ENCODE data around the gene PTPRN2. TPM values are rescaled to one million over a fixed set of nuclear protein-coding genes. Genes with fewer than 3 reads are reported as not detected.
"Not testable (repeated sequence)": the region's sequence is repeated elsewhere in the genome, so short reads cannot be mapped to it uniquely, and the experiment has no call there.

Gene PTPRN2
- total and polyA plus RNA-seq, 7 donors: 3.2 to 7.1 (median 5.5) TPM

GRCh38 chr7:157565981-157566630 lies 1021.5 kb downstream of the PTPRN2 start:
- Histone ChIP-seq H3K36me3 (no peaks in the 10 kb centered on the region), H3K4me3 (no peak overlapping the region), H3K27ac (no peak overlapping the region), H3K9me3 (no peaks in the 10 kb centered on the region), H3K4me1 (peaks cover 0 to 14% (median 8%) of the 10 kb centered on the region in 4 donors), H3K27me3 (no peaks in the 10 kb centered on the region)
- TF ChIP-seq POLR2AphosphoS5 (IDR thresholded peaks at IDR 0.05) (no peak), POLR2A (IDR thresholded peaks at IDR 0.05) (no peak), CTCF (IDR thresholded peaks at IDR 0.05) (no peak), EP300 (IDR thresholded peaks at IDR 0.05) (no peak)
- 92 to 93% methylated on average over 15 of the region's 15 CpGs for WGBS, 2 donors
- intact Hi-C loops (cut with DNase I): no loop called here
- DNase-seq: peak; percentile 32

GRCh38 chr7:157565201-157565626 lies 1022.4 kb downstream of the PTPRN2 start:
- 94% methylated on average over 11 of the region's 11 CpGs for WGBS, 2 donors
- Histone ChIP-seq H3K9me3 (no peaks in the 10 kb centered on the region), H3K4me1 (peaks cover 0 to 14% (median 8%) of the 10 kb centered on the region in 4 donors), H3K4me3 (no peak overlapping the region), H3K36me3 (no peaks in the 10 kb centered on the region), H3K27me3 (no peaks in the 10 kb centered on the region), H3K27ac (no peak overlapping the region)
- intact Hi-C loops (cut with DNase I): no loop called here
- no peak for TF ChIP-seq POLR2AphosphoS5 (IDR thresholded peaks at IDR 0.05)
- TF ChIP-seq POLR2A (IDR thresholded peaks at IDR 0.05): no peak
- TF ChIP-seq CTCF (IDR thresholded peaks at IDR 0.05): no peak
- TF ChIP-seq EP300 (IDR thresholded peaks at IDR 0.05): no peak
- DNase-seq: peak; percentile 48

GRCh38 chr7:157564517-157565177 lies 1023.0 kb downstream of the PTPRN2 start:
- no peak for DNase-seq
- WGBS, 2 donors: 95 to 97% methylated on average over 18 of the region's 18 CpGs
- intact Hi-C loops (cut with DNase I): no loop called here
- Histone ChIP-seq H3K4me3 (no peak overlapping the region), H3K27ac (no peak overlapping the region), H3K36me3 (no peaks in the 10 kb centered on the region), H3K4me1 (peaks cover 0 to 13% (median 8%) of the 10 kb centered on the region in 4 donors), H3K9me3 (no peaks in the 10 kb centered on the region), H3K27me3 (no peaks in the 10 kb centered on the region)
- no peak for TF ChIP-seq POLR2A (IDR thresholded peaks at IDR 0.05)
- no peak for TF ChIP-seq POLR2AphosphoS5 (IDR thresholded peaks at IDR 0.05)
- TF ChIP-seq CTCF (IDR thresholded peaks at IDR 0.05): no peak
- TF ChIP-seq EP300 (IDR thresholded peaks at IDR 0.05): no peak

GRCh38 chr7:157563467-157564135 lies 1024.0 kb downstream of the PTPRN2 start:
- 85 to 92% methylated on average over 20 of the region's 20 CpGs for WGBS, 2 donors
- DNase-seq, H3K9me3 ChIP-seq: not testable (repeated sequence)

GRCh38 chr7:157562522-157563398 lies 1024.9 kb downstream of the PTPRN2 start:
- intact Hi-C loops (cut with DNase I); DNase-seq: not testable (repeated sequence)

More at GRCh38 chr7:157563467-157564135, 1024.0 kb downstream of the PTPRN2 start:
- H3K27me3 ChIP-seq; intact Hi-C loops (cut with DNase I); H3K36me3 ChIP-seq; H3K27ac ChIP-seq; H3K4me1 ChIP-seq; H3K4me3 ChIP-seq: not testable (repeated sequence)

More at GRCh38 chr7:157562522-157563398, 1024.9 kb downstream of the PTPRN2 start:
- H3K36me3 ChIP-seq, H3K4me3 ChIP-seq, H3K4me1 ChIP-seq, H3K27ac ChIP-seq, H3K27me3 ChIP-seq, H3K9me3 ChIP-seq: not testable (repeated sequence)
- 94 to 96% methylated on average over 43 to 44 of the region's 44 CpGs for WGBS, 2 donors

All from sigmoid colon (tissue), 7 donors.